ENCODE measurements around the gene H3-3A.
"Not testable (repeated sequence)": the region's sequence is repeated elsewhere in the genome, so short reads cannot be mapped to it uniquely, and the experiment has no call there.

The H3-3A gene

DNA sequence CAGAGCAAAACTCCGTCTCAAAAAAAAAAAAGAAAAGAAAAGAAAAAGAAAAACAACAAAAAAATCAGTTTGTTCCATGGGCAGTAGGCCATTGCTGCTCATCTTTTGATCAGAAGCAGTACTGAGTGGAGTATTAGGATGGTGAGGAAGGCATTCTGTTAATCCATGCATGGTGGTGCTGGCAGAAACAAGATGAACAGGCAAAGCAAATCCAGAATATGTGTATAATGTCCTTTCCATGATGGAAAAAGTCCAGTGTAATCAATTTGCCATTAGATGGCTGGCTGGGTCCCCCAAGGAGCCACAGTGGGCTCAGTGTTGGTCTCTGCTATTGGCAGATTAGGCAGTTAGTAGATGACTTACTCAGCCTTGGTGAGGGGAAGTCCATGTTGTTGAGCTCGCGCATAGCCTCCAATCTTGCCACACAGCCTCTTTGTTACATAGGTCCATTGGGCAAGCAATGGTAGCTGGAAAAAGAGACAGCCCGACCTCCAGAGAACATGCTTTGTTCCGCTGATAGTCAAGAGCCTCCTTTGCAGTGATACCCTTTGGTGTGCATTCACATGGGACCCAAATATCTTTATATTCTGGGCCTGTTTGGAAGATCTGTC, 23.3 kb downstream of the H3-3A start:
- DNase-seq (ENCODE audit: low read depth in 2 of 2), result no peak

DNA sequence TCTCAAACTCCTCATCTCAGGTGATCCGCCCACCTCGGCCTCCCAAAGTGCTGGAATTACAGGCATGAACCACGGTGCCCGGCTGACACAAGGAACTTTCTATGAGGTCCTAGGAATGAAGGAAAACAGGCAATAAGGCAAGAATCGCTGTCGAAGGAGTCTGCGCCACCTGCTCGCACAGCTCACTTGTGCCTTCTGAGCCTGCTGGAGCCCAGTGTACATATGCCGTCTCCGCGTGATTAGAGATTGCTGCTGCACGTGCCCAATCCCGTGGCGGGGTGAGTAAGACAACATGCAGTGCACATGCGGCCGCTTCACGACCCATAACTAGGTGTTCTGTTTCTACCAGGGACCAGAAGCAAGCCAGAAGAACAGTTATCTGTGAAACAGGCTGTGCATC, 24.3 kb downstream of the H3-3A start:
- DNase-seq (ENCODE audit: low read depth in 2 of 2), result no peak

DNA sequence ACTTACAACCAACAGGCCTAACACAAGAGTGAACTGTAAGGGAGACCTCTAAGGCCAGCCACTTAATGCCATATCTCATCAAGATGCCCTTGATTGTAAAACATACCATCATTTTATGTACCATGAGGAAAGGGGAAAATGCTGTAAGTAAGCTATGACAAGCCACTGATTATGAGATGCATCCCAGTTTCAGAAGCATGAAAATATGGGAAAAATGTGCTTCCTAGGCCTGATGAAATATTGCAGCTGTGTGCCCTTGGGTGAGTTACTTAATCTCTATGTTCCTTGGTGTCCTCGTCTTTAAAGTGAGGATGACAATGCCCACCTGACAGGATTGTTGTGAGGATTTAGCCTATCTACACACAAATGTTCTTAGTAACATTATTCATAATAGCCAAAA, 28.9 kb downstream of the H3-3A start:
- no peak for DNase-seq (ENCODE audit: low read depth in 2 of 2)

DNA sequence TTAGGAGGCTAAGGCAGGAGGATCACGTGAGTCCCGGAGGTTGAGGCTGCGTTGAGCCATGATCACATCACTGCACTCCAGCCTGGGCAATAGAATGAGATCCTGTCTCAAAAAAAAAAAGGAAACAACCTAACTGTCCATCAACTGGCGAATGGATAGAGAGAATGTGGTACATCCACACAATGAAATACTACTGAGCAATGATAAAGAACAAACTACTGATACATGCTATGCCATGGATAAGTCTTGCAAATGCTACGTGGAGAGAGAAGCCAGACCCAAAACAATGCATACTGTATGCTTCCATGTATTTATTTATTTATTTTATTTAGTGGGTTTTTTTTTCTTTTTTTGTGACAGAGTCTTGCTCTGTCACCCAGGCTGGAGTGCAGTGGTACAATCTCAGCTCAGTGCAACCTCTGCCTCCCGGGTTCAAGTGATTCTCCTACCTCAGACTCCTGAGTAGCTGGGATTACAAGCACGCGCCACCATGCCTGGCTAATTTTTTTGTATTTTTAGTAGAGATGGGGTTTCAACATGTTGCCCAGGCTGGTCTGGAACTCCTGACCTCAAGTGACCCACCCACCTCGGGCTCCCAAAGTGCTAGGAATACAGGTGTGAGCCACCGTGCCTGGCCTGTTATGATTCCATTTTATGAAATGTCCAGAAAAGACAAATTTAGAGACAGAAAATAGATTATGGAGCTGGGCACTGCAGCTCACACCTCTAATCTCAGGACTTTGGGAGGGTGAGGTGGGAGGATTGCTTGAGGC, 29.7 kb downstream of the H3-3A start:
- DNase-seq (ENCODE audit: low read depth in 2 of 2), result not testable (repeated sequence)

DNA sequence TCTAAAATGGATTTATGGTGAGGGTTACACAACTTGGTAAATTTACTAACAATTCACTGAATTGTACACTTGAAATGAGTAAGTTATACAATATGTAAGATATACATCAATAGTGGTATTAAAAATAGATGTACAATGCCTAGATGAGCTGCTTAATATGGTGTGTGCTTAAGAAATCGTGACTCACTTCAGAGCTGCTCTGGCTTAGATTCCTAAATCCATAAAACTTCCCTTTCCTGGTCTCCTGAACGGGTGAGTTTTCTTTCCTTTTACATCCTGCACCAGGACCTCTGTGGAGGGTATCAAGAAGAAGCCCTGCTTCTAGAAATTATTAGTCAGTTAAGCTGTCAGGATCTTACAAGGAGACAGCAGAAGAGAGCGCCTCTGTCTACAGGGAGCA, 30.4 kb downstream of the H3-3A start:
- DNase-seq (ENCODE audit: low read depth in 2 of 2), result no peak

DNA sequence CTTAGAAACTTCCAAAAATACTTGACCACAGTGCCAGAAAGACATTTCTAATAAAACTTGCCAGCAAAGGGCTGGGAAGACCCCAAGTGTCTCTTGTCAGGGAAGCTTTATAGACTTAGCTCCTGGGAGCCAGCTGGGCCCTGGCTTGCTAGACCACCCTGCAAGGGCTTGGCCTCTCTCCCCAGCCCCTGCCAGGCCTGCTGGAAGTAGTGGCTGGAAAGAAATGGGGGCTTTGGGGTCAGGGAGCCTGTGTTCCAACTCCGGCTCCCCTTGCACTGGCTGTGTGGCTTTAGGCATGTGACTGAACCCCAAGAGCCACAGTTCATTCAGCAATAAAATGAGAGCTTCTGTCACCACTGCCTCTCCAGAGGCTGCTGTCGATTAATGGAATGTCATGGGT, 31.1 kb downstream of the H3-3A start:
- DNase-seq (ENCODE audit: low read depth in 2 of 2), result no peak

DNA sequence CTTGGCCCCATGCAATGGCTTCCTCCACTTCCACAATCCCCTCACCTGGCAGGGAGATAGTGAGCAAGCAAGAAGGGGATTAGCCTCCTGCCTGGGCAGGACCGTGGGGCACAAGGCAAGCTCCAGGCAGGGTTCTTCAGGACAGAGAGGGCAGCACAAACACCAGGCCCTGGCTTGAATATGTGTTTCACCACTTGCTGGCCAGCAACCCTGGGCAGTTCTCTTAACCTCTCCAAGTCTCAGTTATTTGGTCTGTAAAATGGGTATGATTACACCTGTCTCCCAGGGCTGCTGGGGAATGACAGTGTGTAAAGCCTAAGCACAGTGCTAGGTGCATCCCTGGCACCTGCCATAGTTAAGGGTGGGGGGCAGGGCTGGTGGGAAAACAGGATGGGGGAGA, 31.9 kb downstream of the H3-3A start:
- no peak for DNase-seq (ENCODE audit: low read depth in 2 of 2)

DNA sequence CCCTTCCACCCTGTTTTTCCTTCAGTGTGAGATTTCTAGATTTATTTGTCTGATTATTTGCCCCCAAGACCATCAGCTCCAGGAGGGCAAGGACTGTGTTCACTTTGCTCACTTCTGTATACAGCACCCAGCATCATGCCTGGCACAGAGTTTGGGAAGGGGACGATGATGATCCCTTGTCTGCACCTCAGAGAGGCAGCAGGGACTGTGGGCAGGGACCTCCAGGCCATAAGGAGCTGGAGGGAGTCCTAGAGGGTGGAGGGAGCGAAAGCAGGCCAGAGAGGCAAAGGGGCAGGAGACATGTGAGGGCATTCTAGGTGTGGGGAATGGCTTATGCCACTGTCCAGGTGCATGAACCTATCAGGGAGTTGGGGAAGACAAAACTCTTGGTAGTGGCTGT, 32.8 kb downstream of the H3-3A start:
- DNase-seq (ENCODE audit: low read depth in 2 of 2), result no peak

DNA sequence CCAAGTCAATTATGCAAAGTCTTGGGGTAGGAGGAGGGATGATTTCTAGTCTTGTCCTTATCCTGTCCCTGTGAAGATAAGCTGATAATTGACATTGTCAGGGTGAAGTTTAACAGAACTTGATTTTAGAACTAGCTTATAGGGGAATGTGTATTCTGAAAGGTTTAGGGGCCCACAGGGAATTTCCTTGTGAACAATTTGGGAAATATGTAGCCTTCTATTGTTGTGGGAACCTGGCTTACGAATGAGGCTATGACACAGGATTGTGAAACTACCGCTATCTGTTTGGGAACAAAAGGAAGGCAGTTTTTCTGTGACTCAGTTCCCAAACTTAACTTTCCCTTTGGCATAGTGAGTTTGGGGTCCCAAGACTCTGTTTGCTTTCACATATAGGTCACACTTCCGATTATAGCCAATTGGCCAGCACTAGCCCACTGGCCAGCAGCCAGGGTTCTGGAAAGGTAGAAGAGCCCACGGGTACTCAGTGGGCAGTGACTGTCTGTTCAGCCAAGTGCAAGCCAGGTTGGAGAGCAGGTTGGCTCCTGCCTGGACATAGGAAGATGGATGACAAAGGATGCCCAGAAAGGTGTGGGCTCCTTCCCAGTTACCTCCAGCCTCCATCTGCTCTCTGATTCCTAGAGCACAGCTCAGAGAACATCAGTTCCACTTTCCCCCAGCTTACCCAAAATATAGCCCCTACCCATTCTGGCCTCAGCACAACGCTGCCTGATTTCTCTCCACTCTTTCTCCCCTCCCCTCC, 35.5 kb downstream of the H3-3A start:
- DNase-seq (ENCODE audit: low read depth in 2 of 2), result no peak

DNA sequence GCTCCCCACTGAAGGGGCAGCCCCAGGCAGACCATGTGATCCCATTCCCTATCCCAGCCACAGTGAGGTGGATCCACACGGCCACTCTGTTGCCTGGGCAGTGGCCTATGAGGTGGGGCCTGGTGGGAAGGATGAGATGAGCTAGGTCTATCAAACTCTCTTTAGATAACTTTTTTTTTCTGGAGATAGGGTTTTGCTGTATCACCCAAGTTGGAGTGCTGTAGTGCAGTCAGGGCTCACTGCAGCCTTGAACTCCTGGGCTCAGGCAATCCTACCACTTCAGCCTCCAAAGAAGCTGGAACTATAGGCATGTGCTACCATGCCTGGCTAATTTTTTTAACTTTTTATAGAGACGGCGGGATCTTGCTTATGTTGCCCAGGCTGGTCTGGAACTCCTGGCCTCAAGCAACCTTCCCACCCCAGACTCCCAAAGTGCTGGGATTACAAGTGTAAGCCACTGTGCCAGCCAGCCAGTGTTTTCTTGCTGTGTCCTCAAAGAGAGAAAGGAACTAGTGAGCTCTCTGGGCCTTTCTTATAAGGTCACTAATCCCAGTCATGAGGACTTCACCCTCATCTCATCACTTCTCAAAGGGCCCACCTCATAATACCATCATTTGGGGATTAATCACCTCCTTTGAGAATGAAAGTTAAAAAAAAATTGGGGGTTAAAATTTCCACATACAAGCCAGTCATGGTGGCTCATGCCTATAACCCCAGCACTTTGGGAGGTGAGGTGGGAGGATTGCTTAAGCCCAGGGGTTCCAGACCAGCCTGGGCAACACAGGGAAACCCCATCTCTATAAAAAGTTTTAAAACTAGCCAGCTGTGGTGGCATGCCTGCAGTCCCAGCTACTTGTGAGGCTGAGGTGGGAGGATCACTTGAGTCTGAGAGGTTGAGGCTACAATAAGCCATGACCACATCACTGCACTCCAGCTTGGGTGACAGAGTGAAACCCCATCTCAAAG, 36.6 kb downstream of the H3-3A start:
- no peak for DNase-seq (ENCODE audit: low read depth in 2 of 2)

DNA sequence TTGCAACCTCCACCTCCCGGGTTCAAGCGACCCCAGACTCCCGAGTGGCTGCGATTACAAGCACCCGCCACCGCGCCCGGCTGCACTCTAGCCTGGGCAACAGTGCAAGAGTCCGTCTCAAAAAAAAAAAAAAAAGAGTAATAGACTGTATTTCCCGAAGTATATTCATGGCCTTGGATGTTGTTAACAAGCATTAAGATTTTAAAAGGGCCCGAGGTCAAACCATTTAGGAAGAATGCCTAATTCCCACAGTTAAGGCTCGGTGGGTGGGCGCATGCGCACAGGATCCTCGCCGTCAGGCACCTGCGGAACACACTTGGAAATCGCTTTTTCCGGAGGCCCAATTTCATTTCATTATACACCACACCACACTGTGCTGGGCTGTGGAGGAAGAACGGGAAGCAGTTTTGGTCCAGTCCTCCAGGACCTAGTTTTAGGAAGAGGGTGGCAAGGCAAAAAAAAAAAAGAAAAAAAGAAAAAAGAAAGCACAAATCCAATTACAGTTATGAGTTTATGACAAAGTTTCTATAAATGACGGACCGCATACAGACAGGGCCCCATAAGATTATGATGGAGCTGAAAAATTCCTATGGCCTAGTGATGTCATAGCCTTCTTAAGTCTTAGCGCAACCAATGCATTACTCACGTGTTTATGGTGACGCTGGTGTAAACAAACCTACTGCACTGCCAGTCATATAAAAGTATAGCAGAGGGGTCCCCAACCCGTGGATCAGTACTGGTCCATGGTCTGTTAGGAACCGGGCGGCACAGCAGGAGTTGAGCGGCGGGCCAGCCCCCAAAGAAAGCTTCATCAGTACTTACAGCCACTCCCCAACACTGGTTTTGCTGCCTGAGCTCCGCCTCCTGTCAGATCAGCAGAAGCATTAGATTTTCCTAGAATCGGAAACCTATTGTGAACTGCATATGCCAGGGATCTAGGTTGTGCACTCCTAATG, 38.2 kb downstream of the H3-3A start:
- DNase-seq (ENCODE audit: low read depth in 2 of 2), result no peak

DNA sequence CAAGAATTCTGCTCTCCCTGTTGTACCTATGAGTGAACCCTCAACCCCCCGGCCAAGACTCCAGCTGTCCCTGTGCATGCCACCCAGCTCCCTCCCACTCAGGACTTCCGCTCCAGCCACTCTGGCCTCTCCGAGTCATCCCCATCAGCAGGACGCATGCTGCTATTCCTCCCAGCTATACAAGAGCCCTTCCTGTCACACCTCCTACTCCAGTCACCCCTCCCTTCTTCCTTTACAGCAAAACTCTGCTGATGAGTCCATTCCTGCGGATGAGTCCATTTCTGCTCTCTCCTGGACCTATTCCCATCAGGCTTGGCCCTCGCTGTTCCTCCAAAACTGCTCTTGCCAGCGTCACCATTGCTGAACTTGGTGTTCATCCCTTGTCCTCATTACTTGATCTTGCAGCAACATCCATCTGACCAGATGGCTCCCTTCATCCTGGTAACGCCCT, 42.2 kb downstream of the H3-3A start:
- no peak for DNase-seq (ENCODE audit: low read depth in 2 of 2)

DNA sequence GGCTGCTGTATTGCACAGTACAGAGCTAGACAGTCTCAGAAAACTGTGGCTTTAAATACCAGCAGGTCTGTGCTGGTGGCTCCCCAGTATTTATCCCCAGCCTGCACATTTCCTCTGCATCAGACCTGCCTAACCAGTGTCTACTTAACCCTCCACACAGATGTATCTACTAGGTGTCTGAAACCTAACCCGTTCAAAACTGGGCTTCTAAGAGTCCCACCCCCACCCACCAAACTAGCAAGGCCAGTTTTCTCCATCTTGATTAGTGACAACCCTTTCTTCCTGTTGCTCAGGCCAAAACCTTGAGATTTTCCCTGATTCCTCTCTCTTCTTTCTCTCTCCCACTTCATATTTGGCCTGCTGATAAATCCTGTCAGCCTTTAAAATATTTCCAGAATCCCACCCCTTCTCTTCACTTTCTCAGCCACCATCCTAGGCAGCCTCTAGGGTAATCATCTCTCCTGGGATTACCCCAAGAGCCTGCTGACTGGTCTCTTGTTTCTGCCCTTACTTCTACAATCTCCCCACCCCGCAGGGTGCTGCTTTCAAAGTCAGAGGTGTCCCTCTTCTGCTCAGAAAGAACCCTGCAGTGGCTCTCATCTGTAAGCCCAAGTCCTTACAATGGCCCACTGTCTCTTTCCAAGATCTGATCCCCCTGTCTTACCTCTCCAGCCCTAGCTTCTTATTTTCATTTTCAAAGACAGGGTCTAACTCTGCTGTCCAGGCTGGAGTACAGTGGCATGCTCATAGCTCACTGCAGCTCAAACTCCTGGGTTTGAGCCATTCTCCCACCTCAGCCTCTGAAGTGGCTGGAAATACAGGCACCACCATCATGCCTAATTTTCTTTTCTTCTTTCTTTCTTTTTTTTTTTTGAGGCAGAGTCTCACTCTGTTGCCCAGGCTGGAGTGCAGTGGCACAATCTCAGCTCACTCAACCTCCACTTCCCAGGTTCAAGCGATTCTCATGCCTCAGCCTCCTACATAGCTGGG, 45.2 kb downstream of the H3-3A start:
- DNase-seq (ENCODE audit: low read depth in 2 of 2), result no peak

DNA sequence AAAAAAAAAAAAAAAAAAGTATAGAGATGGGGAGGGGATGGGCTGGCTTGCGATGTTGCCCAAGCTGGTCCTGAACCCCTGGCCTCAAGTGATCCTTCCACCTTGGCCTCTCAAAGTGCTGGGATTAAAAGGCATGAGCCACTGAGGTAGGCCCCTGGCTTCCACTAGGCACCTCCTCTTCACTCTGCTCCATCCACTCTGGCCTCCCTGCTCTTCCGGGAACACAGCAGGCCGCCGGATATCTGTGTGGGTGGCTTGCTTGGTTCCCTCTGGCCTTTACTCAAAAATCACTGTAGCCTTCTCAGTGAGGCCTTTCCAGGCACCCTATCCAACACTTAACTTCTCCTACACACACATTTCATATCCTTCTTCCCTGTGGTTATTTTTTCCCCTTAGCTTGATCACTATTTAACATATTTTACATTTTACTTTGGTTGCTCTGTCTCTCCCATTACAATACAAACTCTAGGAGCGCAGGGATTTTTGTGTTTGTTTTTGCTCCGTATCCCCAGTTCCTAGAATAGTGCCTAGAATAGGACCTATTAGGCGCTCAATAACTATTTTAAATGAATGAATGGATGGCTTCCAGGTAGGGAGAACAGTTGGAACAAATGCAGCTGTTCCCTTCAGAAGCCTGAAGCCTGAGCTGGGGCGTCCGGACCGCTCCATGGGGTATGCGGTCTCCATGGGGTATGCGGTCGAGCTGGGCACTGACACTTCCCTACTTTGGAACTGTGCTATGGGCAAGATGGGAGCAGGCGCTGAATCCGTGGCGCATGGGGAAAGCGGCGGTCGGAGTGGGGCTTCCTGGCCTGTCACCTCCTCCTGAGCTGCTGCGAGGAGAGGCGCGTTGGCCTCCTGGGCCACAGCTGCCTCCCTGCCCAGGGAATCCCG, 46.7 kb downstream of the H3-3A start:
- no peak for DNase-seq (ENCODE audit: low read depth in 2 of 2)

DNA sequence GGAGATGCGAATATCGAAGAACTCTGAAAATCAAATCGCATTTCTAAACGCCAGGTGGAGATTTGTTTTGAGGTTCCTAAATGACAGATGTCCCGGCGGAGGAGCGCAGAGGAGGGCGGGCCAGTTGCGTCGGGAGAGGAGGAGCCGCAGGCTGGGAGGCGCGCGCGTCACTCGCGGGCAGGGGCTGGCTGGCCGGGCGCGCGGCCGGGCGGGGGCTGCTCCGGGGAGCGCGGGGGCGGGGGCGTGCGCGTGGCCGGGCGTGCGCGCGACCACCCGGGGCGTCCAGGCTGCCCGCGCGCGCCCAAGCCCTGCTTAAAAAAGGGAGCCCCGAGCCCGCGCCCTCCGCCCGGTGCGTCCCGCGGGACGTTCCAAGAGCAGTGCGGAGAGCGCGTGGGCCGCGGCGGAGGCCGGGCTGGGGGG, 47.3 kb downstream of the H3-3A start:
- DNase-seq (ENCODE audit: low read depth in 2 of 2), result peak; percentile 49 to 50

DNA sequence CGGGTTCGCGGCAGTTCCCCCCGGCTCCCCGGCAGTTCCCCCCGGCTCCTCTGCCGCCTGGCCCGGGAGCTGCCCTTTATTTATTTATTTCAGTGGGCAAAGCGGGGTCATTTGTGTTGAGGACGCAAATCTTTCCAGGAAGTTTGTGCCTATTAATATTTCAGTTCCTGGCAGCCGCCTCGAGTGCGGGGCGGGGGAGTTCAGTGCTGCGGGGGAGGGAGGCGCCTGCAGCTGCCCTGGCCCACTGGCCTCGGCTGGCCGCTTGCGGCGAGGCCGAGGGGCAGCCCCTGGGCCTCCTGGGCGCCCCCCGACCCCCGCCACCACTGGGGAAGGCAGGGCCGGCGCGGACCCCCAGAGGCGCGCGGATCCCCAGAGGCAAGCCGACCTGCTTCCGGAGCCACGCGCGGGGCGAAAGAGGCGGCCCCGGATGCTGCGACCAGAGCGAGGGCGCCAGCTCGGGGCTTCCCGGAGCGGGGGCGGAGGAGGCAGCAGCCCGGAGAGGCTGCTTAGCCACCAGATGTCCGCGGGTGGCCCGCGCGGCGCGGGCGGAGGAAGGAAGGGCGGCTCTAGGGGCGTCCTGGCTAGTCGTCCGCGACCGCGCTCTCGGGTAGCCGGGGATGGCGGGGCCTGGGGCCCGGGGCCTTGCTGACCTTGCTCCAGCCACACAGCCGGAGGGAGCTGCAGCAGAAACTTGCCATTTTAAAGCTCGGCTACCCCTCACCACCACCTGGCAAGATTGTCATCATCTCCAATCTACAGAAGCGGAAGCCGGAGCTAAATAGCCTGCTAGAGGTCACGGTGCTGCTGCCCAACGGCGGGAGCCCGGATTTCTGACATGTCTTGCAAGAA, 48.0 kb downstream of the H3-3A start:
- DNase-seq (ENCODE audit: low read depth in 2 of 2), result peak in 1 of 2 donors; percentile 34

Data from stimulated activated CD8-positive, alpha-beta memory T cell treated with anti-CD3 and anti-CD28 coated beads, Interleukin-7, amount 100 ng/mL, for 1 hour (primary cell).